ENCODE measurements around the gene TMPRSS7. TPM values are rescaled to one million over a fixed set of nuclear protein-coding genes. Genes with fewer than 3 reads are reported as not detected.
"Not testable (repeated sequence)": the region's sequence is repeated elsewhere in the genome, so short reads cannot be mapped to it uniquely, and the experiment has no call there.

The TMPRSS7 gene
- polyA plus RNA-seq, 1 experiment = not detected

DNA sequence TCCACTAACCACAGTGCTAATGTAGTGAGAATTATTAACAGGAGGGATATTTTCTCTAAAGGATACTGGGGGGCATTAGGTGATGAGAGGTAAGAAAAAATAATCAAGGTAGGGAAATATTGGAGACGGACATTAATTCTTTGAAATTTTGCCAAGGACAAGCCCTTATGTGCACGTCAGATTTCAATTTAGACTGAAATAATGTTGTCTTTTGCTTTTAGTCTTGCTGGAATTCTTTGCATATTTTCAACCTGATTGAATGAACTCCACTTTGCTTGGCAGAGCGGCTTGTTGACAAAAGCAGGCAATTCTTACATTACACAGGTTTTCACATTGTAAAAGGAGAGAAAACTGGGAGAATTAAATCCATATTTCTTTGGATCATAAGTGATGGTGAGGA, 26.6 kb downstream of the TMPRSS7 start:
- POLR2A ChIA-PET = no interaction called here
- no peak for DNase-seq (ENCODE audit: low read depth, low spot score)
- no peaks in the 10 kb centered on the region for H3K27me3 ChIP-seq (ENCODE audit: control insufficient read depth, insufficient read depth, low read length)
- no peaks in the 10 kb centered on the region for H3K9me3 ChIP-seq (ENCODE audit: control insufficient read depth, insufficient read depth, low read length)
- CTCF ChIA-PET = interaction anchor here (4.1 kb wide), 1 partner anchor 18 kb away, joined by 18 read pairs; no protein-coding TSS in a partner anchor
- TF ChIP-seq, protein P1, sequence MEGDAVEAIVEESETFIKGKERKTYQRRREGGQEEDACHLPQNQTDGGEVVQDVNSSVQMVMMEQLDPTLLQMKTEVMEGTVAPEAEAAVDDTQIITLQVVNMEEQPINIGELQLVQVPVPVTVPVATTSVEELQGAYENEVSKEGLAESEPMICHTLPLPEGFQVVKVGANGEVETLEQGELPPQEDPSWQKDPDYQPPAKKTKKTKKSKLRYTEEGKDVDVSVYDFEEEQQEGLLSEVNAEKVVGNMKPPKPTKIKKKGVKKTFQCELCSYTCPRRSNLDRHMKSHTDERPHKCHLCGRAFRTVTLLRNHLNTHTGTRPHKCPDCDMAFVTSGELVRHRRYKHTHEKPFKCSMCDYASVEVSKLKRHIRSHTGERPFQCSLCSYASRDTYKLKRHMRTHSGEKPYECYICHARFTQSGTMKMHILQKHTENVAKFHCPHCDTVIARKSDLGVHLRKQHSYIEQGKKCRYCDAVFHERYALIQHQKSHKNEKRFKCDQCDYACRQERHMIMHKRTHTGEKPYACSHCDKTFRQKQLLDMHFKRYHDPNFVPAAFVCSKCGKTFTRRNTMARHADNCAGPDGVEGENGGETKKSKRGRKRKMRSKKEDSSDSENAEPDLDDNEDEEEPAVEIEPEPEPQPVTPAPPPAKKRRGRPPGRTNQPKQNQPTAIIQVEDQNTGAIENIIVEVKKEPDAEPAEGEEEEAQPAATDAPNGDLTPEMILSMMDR (IDR thresholded peaks at IDR 0.05; ENCODE audit: low read depth, low read length) = no peak
- no peak overlapping the region for H3K27ac ChIP-seq (ENCODE audit: low read depth, low read length)
- H3K4me3 ChIP-seq (ENCODE audit: low read depth, low read length) = no peak overlapping the region

DNA sequence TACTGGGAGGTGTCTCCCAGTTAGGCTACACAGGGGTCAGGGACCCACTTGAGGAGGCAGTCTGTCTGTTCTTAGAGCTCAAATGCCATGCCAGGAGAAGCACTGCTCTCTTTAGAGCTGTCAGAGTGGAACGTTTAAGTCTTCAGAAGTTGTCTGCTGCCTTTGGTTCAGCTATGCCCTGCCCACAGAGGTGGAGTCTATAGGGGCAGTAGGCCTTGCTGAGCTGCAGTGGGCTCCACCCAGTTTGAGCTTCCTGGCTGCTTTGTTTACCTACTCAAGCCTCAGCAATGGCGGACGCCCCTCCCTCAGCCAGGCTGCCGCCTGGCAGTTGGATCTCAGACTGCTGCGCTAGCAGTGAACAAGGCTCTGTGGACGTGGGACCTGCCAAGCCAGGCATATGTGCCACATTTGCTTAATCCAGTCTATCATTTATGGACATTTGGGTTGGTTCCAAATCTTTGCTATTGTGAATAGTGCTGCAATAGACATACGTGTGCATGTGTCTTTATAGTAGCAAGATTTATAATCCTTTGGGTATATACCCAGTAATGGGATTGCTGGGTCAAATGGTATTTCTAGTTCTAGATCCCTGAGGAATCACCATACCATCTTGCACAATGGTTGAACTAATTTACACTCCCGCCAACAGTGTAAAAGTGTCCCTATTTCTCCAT, 38.0 kb downstream of the TMPRSS7 start:
- H3K4me3 ChIP-seq (ENCODE audit: low read depth, low read length); DNase-seq (ENCODE audit: low read depth, low spot score); CTCF ChIA-PET; H3K27ac ChIP-seq (ENCODE audit: low read depth, low read length); POLR2A ChIA-PET; H3K9me3 ChIP-seq (ENCODE audit: control insufficient read depth, insufficient read depth, low read length); H3K27me3 ChIP-seq (ENCODE audit: control insufficient read depth, insufficient read depth, low read length): not testable (repeated sequence)

DNA sequence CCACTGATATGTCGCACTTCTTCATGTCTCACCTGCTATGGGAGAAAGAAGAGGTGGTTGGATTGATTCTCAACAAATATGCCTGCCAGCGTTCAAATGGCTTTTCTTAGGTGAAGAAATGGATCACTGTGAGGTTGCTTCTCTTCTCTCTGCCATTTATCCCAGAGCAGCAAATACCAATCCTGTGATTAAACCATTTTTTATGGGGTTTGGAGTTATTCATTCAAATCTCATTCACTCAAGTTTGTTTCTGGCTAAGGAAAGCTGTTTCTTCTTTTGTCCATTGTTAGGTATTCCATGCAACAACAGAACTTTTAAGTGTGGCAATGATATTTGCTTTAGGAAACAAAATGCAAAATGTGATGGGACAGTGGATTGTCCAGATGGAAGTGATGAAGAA, 39.5 kb downstream of the TMPRSS7 start:
- CTCF ChIA-PET = interaction anchor here (1.0 kb wide), 1 partner anchor 30 kb away, joined by 4 read pairs; no protein-coding TSS in a partner anchor
- H3K9me3 ChIP-seq (ENCODE audit: control insufficient read depth, insufficient read depth, low read length) = no peaks in the 10 kb centered on the region
- POLR2A ChIA-PET = no interaction called here
- H3K27ac ChIP-seq (ENCODE audit: low read depth, low read length) = no peak overlapping the region
- H3K4me3 ChIP-seq (ENCODE audit: low read depth, low read length) = no peak overlapping the region
- no peaks in the 10 kb centered on the region for H3K27me3 ChIP-seq (ENCODE audit: control insufficient read depth, insufficient read depth, low read length)
- DNase-seq (ENCODE audit: low read depth, low spot score) = no peak
- TF ChIP-seq, protein P1 (IDR thresholded peaks at IDR 0.05; ENCODE audit: low read depth, low read length) = no peak

DNA sequence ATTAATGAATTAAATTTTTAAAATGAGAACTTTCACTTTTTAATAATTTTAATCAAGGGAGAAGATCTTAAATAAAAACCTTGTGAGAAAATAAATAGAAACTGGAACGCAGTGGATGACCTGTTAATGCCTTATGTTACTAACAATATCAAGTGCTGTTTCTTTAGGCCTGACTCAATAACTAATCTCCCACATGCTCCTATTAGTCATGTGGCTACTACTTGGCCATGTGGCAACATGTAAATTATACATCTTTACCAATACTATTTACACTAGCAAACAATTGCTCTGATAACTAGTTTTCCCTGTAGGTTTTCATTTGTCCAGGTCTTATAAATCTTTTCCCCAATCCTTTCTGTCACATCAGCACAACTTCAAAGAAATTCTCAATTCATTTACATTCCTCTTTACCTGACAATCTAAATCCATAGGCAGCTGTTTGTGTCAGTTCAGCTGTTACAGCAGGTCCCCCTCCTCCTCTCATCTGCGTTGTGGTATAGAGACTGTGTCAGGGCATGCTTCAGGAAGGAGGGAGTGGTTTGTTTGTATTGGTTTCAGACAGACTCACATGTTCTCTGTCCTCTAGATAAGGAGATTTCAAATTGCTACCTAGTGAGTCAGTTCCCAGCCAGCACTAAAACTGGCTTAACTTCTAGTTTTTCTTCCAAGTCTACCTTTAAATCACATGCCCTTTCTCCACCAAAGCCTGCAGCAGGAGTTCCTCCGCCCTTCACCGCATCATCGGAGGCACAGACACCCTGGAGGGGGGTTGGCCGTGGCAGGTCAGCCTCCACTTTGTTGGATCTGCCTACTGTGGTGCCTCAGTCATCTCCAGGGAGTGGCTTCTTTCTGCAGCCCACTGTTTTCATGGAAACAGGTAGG, 40.3 kb downstream of the TMPRSS7 start:
- Histone ChIP-seq H3K27ac (ENCODE audit: low read depth, low read length) (peak overlapping the region; percentile 88), H3K27me3 (ENCODE audit: control insufficient read depth, insufficient read depth, low read length) (no peaks in the 10 kb centered on the region), H3K9me3 (ENCODE audit: control insufficient read depth, insufficient read depth, low read length) (no peaks in the 10 kb centered on the region), H3K4me3 (ENCODE audit: low read depth, low read length) (peak overlapping the region; percentile 31)
- TF ChIP-seq, protein P1 (IDR thresholded peaks at IDR 0.05; ENCODE audit: low read depth, low read length) = no peak
- peak; percentile 83 for DNase-seq (ENCODE audit: low read depth, low spot score)
- CTCF ChIA-PET = interaction anchor here (1.0 kb wide), 1 partner anchor 31 kb away, joined by 4 read pairs; no protein-coding TSS in a partner anchor
- POLR2A ChIA-PET = no interaction called here

DNA sequence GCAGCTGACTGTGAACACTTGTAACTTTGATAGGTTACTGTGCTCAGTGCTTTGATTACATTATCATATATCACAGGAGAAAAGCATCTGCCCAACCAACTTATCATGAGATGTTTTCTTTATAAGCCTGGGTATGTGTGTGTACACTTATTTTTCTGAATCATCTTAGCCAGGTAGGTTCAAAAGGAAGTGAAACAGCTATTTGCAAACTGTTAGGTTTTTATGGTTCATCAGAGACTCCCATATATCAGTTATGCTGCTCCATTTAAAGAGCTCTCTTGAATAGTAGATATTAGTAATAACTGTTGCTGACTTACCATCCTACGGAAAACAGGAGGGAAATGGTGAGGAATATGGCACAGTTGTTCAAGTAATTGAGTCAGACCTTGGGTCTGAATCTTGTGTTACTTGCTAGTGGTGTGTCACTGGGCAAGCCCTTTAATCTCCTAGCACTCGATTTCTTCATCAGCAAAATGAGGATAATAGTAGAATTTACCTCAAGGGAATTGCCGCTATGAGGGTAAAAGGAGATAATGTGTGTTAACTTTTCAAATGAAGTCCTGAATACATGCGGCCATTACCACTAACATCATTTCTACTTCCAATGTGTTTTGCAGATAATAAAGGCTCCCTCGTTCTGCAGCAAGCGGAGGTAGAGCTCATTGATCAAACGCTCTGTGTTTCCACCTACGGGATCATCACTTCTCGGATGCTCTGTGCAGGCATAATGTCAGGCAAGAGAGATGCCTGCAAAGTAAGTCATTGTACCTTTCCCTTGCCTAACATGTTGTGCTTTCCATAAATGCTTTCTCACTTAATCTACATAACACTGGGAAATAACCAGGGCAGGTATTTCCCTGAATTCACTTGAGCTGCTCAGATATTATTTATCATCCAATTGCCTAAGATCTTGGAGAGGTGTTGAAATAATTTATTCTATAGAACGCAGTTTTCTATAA, 43.9 kb downstream of the TMPRSS7 start:
- no peak overlapping the region for H3K4me3 ChIP-seq (ENCODE audit: low read depth, low read length)
- TF ChIP-seq, protein P1 (IDR thresholded peaks at IDR 0.05; ENCODE audit: low read depth, low read length) = no peak
- CTCF ChIA-PET = interaction anchor here (0.6 kb wide), 1 partner anchor 663 kb away, joined by 3 read pairs; no protein-coding TSS in a partner anchor
- no peak overlapping the region for H3K27ac ChIP-seq (ENCODE audit: low read depth, low read length)
- POLR2A ChIA-PET = no interaction called here
- no peaks in the 10 kb centered on the region for H3K9me3 ChIP-seq (ENCODE audit: control insufficient read depth, insufficient read depth, low read length)
- DNase-seq (ENCODE audit: low read depth, low spot score) = no peak
- no peaks in the 10 kb centered on the region for H3K27me3 ChIP-seq (ENCODE audit: control insufficient read depth, insufficient read depth, low read length)

Measured in AG04450 (cell line).